ENCODE results near the gene ZFP3.

- no peak for TF ChIP-seq YY1 (IDR thresholded peaks at IDR 0.05; ENCODE audit: insufficient read depth, insufficient read length)
- TF ChIP-seq ZNF274 (IDR thresholded peaks at IDR 0.05; ENCODE audit: low read depth, low read length), result no peak
These were observed 55.0 kb downstream of the ZFP3 start for GRCh38 chr17:5133311-5133710.
